ENCODE measurements around the gene ACTR3C.
"Not testable (repeated sequence)": the region's sequence is repeated elsewhere in the genome, so short reads cannot be mapped to it uniquely, and the experiment has no call there.

ACTR3C gene

DNA sequence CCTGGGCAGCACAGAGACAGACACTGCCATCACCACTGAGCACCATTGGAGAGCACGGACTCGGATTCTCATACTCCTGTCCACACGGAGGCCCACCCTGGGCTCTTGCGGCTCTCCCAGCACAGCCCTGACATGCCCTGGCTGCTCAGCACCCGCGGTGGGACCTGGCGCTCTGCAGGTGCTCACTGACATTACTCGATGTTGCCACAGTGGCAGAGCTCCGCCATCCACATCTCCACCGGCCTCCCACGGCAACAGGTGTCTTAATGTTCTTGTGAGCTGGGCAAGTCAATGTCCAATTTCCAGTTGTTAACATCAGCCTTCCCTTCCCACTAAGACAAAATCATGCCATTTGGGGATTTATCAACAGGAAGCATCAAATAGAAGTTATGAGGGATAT lies 45.0 kb downstream of the ACTR3C start:
- not testable (repeated sequence) for DNase-seq

DNA sequence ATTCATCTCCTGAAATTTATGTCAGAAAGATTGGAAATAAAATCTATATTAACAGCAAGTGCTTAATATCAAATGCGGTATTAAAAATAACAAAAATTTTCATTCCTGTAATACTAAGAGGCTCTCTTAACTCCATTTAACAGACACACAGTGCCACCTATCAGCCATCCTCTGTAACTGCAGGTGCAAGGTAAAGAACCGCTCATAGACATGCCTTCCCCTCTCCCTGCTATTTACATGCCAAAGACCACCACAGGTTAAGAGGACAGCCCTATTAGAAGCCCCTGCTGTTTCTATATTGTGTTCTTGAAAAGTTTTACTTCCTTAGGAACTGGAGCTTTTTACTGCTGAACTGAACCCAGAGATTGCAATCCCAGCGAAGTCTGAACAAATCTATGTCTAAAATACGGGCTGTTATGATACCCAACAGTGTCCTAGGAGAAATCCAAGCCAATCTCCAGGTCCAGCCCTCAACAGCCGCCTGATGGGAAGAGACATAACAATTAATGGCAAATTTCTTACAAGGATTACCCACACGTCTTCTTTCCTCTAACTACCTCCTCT lies 47.1 kb downstream of the ACTR3C start:
- not testable (repeated sequence) for DNase-seq

DNA sequence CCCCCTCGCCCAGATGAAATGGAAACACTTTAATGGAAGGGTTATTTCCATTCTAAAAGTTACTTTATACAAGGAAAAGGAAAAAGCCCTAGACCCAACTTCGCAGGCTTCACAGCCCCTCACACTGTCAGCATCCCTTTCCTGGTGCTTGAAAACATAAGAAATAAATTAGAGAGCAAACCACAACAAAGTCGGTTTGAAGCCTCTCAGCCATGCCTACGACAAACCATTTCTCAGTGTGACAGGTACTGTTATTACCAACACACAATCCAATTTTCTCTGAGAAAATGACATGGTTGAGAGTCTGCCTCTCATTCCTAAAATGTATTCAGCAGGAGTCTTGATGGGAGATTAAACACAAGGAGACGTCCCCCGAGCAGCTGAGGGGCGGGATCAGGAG lies 51.4 kb downstream of the ACTR3C start:
- DNase-seq: not testable (repeated sequence)

DNA sequence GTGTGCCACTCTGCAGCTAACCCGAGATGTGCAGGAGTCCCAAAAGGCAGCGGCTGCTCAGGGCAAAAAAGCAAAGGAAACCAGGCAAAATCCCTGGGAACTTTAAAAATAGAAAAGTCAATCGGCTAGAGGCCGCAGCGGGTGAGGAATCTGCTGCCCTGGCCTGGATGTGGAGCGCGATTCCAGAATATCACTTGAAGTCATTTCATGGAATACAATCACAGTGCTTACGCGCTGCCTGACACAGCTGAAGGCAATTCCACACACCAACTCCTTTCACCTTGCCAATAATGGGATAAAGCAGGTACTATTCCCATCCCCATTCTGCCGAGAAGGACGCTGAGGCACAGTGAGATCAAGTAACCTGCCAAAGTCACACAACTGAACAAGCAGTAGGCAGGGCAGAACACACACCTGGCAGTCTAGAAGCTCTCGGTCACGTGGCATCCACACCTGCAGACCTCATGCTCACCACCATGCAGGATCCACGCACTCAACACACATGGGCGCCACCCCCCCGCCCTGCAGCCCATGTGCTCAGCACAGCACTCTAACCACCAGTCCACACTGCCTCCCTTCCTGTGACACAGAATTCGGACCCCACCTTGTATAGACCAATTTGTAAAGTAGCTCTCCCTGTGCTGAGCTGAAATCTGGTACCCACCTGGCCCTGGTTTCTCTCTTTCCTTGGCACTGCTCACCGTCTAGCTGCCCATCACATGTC lies 53.1 kb downstream of the ACTR3C start:
- DNase-seq: not testable (repeated sequence)

DNA sequence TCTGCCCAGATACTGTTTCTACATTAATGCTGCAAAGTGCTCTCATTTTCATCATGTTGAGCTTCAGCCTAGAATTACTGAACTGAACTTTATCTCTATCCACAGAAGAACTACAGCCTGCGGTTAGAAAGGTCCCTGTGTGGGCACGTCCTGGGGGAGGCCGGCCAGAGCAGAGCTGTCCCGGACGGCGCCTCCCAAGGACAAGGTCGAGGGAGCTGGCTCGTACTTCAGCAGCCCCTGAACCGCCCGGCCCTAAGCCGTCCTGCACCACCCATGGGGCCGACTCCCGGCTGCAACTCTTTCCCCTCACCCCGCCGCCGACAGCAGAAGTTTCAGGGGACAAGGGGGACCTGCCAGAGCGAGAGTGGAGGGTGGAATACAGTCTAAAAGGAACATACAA lies 54.5 kb downstream of the ACTR3C start:
- DNase-seq: not testable (repeated sequence)

DNA sequence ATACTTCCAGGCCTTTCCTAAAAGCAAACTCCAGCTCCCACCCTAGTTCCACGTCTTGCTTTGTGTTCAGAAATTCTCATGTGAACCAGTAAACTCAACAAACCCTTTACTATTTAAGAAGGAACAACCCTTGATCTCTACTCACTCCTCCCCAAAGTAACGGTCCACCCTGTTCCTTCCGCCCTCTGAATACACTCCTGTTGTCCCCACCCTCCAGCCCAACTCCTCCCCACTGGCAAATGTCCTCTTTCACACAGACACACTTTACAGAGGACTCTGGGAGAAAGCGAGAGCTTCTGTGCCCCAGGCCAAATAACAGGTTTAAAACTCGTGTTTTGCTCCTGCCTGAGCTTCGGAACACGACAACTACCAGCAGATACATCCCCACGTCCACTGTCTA lies 55.1 kb downstream of the ACTR3C start:
- not testable (repeated sequence) for DNase-seq

DNA sequence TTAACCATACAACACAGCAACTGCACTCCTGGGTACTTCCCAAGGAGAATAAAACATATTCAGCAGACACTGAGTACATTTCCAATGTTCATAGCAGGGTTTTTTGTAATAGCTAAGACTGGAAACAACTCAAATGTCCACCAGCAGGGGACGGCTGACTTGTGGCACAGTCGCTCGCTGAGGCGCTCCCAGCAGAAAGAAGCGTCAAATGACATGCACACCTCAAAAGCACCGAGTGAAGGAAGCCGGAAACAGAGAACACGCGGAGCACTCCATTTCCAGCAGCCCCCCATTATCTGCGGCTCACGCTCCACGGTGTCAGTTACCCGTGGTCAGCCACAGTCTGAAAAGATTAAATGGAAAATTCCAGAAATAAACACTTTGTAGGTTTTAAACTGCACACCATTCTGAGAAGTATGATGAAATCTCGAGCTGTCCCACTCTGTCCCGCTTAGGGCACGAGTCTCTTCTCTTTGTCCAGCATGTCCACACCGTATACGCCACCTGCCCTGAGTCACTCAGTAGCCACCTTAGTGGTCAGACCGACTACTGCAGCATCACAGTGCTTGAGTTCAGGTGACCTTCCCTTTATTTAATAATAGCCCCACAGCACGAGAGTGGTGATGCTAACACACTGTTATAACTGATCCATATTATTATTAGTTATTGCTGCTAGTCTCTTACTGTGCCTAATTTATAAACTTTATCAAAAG lies 56.2 kb downstream of the ACTR3C start:
- not testable (repeated sequence) for DNase-seq

DNA sequence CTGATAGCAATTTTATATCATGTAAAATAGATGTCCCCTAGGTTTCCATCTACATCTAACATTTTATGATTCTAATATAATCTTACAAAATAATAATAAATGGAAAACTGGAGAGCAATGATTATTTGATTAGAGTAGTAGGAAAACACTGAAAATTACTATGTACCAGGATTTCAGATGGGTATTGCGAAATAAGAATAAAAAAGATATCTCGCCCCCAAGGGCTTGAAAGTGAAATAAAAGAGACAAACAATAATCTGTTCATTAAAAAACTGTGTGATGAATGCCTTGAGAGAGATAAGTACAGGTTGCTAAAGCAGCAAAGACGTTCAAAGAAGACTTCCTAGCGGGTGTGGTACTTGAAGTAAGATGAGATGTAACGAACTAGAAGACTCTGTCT lies 60.7 kb downstream of the ACTR3C start:
- DNase-seq: not testable (repeated sequence)

DNA sequence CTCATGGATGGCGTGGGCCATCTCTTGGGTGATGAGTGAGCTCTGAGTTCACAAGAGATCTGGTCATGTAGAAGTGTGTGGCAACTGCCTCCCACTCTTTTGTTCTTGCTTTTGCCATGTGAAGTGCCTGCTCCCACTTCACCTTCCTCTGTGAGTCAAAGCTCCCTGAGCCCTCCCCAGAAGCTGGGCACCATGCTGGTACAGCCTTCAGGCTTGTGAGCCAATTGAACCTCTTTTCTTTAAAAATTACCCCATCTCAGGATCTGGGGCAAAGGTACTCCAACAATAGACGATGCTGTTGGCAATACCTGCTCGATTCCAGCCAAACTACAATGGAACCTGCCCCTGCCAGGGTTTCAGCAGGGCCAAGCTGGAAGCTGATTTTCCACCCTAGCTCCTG lies 75.6 kb downstream of the ACTR3C start:
- DNase-seq: not testable (repeated sequence)

DNA sequence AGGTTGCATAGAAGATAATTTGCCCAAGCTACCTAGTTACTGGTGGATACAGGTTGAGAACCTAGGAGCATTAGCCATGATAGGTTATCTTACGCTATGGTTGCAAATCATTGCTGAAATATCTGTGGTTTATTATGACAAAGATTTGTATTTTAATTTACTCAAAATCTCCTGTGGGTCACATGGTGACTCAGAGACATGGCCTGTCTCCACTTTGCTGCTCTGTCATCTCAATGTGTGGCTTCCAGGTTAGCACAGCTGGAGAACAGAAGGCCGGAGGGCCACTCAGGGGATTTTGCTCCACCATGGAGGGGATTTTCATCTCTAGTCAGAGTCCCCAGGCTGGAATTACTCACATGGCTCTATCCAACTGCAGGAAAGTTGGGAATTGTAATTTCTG lies 78.1 kb downstream of the ACTR3C start:
- DNase-seq: not testable (repeated sequence)

DNA sequence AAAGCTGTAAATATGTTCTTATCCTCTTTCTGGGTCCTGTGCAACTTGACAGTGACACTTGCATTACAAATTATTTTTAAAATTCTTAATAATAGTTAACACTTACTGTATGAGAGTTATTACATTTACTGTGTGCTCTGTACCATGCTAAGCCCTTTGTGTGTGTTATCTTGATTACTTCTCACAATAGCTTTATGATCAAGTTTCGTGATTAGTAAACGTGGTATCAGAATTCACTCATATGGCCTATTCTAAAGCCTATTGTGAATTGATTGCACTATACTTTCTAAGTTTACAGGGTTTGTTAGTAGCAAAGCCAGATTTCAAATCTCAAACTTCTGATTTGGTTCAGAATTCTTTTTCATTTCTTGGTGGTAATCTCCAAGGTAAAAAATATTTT lies 80.4 kb downstream of the ACTR3C start:
- not testable (repeated sequence) for DNase-seq

DNA sequence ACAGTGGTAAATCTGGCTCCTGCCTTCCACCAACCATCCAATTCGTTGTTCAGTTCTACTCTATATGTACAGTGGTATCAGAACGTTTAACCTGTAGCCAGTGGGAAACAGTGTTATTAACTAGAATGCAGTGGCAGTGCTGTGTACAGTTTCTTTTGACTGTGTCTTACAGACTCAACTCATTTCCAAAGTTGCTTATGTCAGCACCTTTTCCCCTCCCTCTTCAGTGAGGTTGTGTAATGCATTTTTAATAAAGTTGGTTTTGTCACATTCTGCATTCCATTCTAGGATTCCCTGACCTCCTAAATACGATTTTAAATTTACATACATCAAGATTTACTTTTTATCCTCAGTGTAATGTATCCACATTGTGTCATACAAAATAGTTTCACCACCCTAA lies 97.9 kb downstream of the ACTR3C start:
- not testable (repeated sequence) for DNase-seq

DNA sequence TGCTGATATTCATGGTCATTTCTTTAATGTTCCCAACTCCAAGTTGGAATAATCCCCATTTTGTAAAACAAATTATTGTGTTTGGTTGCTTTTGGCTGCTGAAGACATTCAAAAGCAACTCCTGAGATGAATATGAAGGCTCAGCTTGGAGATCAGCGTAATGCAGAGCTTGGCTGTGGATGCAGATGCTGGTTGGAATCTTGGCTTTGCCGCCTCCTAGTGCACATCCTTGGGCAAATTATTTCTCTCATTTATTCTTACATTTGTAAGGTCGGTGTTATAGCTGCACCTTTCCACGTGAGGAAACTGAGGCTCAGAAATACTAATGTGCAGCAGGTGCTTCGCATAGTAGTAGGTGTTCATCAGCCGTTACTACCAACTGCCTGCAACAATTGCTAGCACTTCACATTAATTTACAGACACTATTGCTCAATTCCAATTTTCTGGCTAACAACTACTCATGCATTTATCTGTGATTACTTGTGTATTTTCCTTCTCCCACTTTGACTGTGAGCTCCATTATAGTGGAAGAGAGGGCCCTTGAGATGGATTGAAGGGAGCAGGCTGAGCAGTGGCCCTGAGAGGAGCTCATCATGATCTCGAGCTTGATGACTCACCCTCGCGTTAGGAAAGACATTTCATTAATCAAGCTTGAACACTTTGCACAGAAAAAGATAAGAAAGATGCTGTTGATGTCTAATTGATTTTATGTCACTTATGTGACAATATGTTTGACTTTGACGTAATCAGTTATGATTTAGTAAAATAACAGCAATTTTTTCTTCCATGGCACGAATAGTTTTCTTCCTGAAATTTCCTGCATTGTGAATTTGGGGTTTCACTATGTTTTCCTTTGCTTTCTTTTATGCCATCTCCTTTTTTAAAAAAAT lies 101.0 kb downstream of the ACTR3C start:
- DNase-seq: not testable (repeated sequence)

DNA sequence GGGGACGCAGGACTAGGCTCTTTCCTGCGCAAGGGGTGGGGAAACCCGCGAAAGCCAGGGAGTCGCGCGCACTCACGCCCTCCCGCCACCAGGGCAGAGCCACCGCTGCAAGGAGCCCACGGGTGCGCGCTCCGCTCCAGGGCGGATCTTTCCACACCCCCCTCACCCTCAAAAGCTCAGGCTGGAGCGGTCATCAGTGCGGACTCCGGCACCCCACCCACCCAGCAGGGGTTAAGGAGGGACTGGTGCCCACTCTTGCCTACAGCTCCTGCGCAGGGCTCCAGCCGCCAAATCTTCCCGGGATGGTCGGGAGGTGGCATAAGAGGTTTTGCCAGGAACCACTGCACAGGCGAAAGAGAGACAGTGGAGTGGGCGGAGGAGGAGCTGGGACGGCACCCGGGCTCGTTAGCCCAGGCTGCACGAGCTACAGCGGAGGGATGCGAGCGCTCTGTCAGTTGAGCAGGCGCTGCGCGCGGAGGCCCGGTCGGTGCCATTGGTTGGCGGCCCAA lies 102.6 kb downstream of the ACTR3C start:
- not testable (repeated sequence) for DNase-seq

DNA sequence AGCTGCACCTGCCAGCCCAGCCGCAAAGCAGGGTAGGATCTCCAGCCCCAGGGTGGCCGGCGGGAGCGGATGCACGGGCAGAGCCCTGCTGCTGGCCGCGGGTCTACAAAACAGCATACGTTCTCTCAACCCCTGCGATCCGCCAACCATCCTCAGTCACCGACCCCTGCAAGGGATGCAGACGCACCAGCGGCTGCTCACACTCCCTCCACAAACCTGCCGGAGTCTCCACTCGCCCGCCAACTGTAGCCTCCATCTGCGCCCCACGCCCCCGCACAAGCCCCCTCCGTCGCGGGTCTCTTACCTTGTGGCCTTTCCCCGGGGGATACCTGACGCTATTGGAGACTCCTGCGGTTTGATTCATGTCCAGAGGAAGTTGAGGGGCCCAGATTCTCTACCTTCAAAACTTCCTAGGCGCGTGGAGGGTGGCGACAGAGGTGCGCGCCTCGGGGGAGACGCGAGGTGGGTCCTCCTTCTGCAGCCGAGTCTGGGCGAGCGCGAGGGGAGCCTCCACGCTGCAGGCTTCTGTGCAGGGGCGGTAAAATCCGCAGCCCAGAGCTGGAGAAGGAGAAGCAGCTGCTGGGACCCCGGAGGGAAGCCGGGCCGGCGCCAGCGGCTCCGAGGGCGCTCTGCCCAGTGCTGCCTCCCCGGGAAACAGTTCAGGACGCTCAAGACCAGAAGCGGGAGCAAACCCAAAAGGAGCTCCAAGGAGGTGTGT lies 103.2 kb downstream of the ACTR3C start:
- not testable (repeated sequence) for DNase-seq

DNA sequence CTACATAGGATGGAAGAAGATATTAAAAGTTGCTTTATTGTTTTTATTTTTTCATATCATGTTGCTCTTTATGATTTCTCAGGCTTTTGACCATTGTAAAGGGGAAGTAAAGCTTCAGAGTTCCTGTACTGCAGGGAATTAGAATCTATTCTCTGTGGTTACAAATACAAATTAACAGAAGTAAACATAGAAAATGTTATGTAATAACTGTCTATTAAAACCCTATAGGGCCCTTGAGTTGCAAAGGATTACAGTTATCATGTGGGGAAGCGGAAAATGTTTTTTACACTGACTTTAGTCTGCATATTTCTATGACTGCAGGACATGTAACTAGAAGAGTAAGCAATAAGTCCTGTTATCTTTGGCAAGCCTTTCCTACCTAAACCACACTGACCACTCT lies 116.5 kb downstream of the ACTR3C start:
- DNase-seq: not testable (repeated sequence)

DNA sequence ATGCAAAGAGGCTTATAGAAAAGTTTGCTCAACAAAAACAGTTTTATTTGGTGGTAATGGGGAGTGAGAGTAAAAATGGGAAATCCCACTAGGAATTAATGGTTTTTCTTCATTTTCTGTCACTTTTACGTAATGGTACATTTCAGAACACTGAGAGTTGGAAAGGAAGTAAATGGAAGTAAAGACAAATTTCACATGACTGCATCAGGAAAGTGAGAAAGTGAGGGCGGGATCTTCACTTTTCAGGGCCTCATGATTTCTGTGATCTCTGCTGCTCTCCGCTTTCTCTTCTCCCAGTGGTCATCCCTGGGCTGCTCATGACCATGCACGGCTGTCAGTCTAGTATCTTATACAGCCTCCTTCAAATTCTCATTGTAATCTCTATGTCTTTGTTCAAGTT lies 117.5 kb downstream of the ACTR3C start:
- not testable (repeated sequence) for DNase-seq

DNA sequence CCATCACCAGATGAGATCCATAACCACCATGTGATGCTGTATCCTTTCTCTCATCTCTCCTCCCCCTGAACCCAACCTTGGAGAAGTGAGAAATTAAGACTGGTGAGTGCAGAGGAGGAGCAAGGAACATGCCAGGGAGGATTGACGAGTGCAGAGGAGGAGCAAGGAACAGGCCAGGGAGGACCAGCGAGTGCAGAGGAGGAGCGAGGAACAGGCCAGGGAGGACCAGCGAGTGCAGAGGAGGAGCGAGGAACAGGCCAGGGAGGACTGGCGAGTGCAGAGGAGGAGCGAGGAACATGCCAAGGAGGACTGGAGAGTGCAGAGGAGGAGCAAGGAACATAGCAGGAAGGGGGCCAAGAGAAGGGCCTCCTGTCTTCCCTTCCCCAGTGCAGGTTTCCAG lies 118.8 kb downstream of the ACTR3C start:
- not testable (repeated sequence) for DNase-seq

DNA sequence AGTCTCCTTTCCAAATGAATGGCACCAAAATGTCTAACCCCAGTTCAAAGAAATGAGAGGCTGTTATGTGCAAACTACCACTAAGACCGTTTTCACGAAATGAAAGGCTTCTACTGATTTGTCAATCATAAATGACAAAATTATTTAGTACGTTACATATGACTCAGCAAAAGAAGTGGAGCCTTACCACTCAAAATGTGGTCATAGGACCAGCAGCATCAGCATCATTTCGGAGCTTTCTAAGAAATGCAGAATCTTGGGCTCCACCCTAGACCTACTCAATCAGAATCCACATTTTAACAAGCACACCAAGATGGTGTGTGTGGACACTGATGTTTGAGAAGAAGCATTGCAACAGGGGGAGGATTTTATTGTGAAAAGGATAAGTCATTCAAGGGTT lies 120.5 kb downstream of the ACTR3C start:
- not testable (repeated sequence) for DNase-seq
